ENCODE data around the gene RTN4RL2. TPM values are rescaled to one million over a fixed set of nuclear protein-coding genes. Genes with fewer than 3 reads are reported as not detected.
A peak's percentile ranks its signal among the peaks of the same experiment; 100 is the strongest.

RTN4RL2 gene
- total RNA-seq, 1 donor: 0.36 TPM

DNA sequence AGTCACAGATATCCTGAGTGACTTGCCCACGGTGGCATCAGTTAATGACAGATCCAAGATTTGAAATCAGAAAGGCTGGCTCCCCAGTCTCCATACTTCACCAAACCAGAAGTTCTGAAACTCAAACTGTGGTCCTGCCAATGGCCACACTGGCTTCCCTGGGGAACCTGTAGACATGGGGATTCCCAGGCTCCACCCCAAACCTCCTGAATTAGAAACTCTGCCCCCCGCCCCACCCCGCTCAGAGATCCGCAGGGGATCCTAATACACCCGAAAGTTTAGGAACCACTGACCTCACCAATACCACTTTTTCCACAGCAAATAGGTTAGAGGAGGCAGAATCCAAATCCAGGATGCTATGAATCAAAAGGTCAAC lies 15.3 kb downstream of the RTN4RL2 start:
- H4K20me1 ChIP-seq (ENCODE audit: insufficient read depth, low read length): no peaks in the 10 kb centered on the region
- H3K27me3 ChIP-seq (ENCODE audit: insufficient read depth, low read length): peaks cover 27% of the 10 kb centered on the region
- no peaks in the 10 kb centered on the region for H3K9me3 ChIP-seq (ENCODE audit: low read depth, low read length)
- H3K79me2 ChIP-seq (ENCODE audit: insufficient read depth, low read length): no peaks in the 10 kb centered on the region
- H3K4me3 ChIP-seq (ENCODE audit: insufficient read depth, low read length): no peak overlapping the region
- peak overlapping the region; percentile 75 for H3K4me2 ChIP-seq (ENCODE audit: insufficient read depth, low read length)
- DNase-seq (ENCODE audit: insufficient read length, low spot score, missing footprints): peak; percentile 39
- TF ChIP-seq, protein P1, sequence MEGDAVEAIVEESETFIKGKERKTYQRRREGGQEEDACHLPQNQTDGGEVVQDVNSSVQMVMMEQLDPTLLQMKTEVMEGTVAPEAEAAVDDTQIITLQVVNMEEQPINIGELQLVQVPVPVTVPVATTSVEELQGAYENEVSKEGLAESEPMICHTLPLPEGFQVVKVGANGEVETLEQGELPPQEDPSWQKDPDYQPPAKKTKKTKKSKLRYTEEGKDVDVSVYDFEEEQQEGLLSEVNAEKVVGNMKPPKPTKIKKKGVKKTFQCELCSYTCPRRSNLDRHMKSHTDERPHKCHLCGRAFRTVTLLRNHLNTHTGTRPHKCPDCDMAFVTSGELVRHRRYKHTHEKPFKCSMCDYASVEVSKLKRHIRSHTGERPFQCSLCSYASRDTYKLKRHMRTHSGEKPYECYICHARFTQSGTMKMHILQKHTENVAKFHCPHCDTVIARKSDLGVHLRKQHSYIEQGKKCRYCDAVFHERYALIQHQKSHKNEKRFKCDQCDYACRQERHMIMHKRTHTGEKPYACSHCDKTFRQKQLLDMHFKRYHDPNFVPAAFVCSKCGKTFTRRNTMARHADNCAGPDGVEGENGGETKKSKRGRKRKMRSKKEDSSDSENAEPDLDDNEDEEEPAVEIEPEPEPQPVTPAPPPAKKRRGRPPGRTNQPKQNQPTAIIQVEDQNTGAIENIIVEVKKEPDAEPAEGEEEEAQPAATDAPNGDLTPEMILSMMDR (IDR thresholded peaks at IDR 0.05; ENCODE audit: extremely low read depth, low read depth, low read length): no peak
- H3K27ac ChIP-seq (ENCODE audit: low read depth, low read length): no peak overlapping the region
- H3K4me1 ChIP-seq (ENCODE audit: insufficient read depth, low read length): no peaks in the 10 kb centered on the region
- no peaks in the 10 kb centered on the region for H3K36me3 ChIP-seq (ENCODE audit: insufficient read depth, low read length)
- H2AFZ ChIP-seq (ENCODE audit: low read length): no peak overlapping the region

DNA sequence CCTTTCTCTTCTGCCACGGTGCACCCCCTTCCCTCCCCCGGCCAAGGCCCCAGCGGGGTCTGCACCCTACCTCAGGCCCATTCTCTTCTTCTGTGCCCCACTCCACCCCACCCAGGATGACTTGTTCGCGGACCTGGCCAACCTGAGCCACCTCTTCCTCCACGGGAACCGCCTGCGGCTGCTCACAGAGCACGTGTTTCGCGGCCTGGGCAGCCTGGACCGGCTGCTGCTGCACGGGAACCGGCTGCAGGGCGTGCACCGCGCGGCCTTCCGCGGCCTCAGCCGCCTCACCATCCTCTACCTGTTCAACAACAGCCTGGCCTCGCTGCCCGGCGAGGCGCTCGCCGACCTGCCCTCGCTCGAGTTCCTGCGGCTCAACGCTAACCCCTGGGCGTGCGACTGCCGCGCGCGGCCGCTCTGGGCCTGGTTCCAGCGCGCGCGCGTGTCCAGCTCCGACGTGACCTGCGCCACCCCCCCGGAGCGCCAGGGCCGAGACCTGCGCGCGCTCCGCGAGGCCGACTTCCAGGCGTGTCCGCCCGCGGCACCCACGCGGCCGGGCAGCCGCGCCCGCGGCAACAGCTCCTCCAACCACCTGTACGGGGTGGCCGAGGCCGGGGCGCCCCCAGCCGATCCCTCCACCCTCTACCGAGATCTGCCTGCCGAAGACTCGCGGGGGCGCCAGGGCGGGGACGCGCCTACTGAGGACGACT lies 15.9 kb downstream of the RTN4RL2 start:
- DNase-seq (ENCODE audit: insufficient read length, low spot score, missing footprints): peak; percentile 91
- Histone ChIP-seq H3K27me3 (ENCODE audit: insufficient read depth, low read length) (peaks cover 33% of the 10 kb centered on the region), H3K4me3 (ENCODE audit: insufficient read depth, low read length) (peak overlapping the region; percentile 60), H4K20me1 (ENCODE audit: insufficient read depth, low read length) (no peaks in the 10 kb centered on the region), H3K36me3 (ENCODE audit: insufficient read depth, low read length) (no peaks in the 10 kb centered on the region), H3K79me2 (ENCODE audit: insufficient read depth, low read length) (no peaks in the 10 kb centered on the region), H3K27ac (ENCODE audit: low read depth, low read length) (no peak overlapping the region), H2AFZ (ENCODE audit: low read length) (no peak overlapping the region), H3K4me1 (ENCODE audit: insufficient read depth, low read length) (no peaks in the 10 kb centered on the region), H3K9me3 (ENCODE audit: low read depth, low read length) (no peaks in the 10 kb centered on the region), H3K4me2 (ENCODE audit: insufficient read depth, low read length) (peak overlapping the region; percentile 75)
- TF ChIP-seq, protein P1 (IDR thresholded peaks at IDR 0.05; ENCODE audit: extremely low read depth, low read depth, low read length): no peak

DNA sequence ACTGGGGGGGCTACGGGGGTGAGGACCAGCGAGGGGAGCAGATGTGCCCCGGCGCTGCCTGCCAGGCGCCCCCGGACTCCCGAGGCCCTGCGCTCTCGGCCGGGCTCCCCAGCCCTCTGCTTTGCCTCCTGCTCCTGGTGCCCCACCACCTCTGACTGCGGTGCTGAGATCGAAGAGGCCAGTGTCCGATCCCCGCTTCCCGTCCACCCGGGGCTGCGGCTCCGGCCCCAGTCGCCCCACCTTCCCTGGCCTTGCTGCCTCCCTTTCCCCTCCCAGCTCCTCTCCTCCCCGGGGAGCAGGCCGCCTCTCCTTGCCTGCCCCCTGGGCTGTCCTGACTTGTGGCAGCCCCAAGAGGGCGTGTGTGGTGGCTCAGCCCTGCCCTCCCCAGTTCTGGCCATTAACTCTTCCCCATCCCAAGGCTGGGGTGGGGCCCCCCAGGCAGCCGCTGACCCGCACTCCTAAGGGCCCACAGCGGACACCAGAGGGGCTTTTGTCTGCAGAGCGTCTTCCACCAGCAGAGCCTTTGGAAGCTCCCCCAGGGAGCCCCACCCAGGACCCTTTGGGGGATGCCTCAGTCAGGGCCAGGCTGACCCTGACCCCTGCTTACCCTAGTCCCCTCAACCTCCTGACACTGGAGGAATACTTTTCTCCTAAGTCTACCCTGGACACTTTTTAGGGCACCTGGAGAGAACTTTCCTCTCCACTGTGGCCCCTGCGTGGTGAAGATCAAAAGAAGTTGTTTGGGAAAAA lies 16.6 kb downstream of the RTN4RL2 start:
- Histone ChIP-seq H3K36me3 (ENCODE audit: insufficient read depth, low read length) (no peaks in the 10 kb centered on the region), H3K4me1 (ENCODE audit: insufficient read depth, low read length) (no peaks in the 10 kb centered on the region), H3K4me2 (ENCODE audit: insufficient read depth, low read length) (peak overlapping the region; percentile 75), H3K4me3 (ENCODE audit: insufficient read depth, low read length) (peak overlapping the region; percentile 60), H3K79me2 (ENCODE audit: insufficient read depth, low read length) (no peaks in the 10 kb centered on the region), H2AFZ (ENCODE audit: low read length) (no peak overlapping the region), H3K27ac (ENCODE audit: low read depth, low read length) (no peak overlapping the region), H3K27me3 (ENCODE audit: insufficient read depth, low read length) (peaks cover 38% of the 10 kb centered on the region), H4K20me1 (ENCODE audit: insufficient read depth, low read length) (no peaks in the 10 kb centered on the region), H3K9me3 (ENCODE audit: low read depth, low read length) (no peaks in the 10 kb centered on the region)
- DNase-seq (ENCODE audit: insufficient read length, low spot score, missing footprints): peak; percentile 96
- TF ChIP-seq, protein P1 (IDR thresholded peaks at IDR 0.05; ENCODE audit: extremely low read depth, low read depth, low read length): no peak

DNA sequence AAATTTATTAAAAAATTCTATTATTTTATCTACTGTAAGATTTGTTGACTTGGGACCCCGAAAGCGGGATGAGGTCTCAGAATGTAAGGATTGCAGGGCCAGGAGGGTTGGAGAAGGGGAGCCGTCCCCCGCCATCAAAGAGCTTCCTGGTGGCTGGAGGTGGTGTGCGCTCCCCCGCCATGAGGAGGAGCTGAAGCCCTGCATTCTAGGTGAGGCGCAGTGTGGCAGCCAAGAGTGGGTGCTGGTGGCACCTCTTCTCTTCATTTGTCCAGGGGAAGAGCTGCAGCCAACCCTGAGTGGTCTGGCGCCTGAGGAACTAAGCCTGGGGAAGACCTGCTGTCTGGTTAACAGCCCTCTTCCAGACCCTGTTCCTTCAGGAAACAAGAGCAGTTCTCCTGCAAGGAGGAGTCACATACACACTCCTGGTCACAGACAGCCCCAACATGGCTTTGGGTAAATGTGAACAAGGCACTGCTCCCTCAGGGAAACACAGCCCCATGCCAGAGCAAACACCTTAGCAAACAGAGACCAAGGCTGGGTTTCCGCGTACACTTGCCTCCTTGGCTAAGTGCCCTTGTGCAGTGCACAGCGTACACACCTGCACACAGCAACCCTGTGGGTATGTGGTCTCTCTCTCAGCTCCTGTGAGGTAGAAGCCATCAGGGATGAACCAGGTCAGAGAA lies 17.3 kb downstream of the RTN4RL2 start:
- Histone ChIP-seq H3K4me3 (ENCODE audit: insufficient read depth, low read length) (no peak overlapping the region), H3K4me2 (ENCODE audit: insufficient read depth, low read length) (no peak overlapping the region), H3K36me3 (ENCODE audit: insufficient read depth, low read length) (no peaks in the 10 kb centered on the region), H3K27ac (ENCODE audit: low read depth, low read length) (no peak overlapping the region), H2AFZ (ENCODE audit: low read length) (no peak overlapping the region), H3K27me3 (ENCODE audit: insufficient read depth, low read length) (peaks cover 45% of the 10 kb centered on the region), H3K79me2 (ENCODE audit: insufficient read depth, low read length) (no peaks in the 10 kb centered on the region), H3K9me3 (ENCODE audit: low read depth, low read length) (no peaks in the 10 kb centered on the region), H3K4me1 (ENCODE audit: insufficient read depth, low read length) (no peaks in the 10 kb centered on the region), H4K20me1 (ENCODE audit: insufficient read depth, low read length) (no peaks in the 10 kb centered on the region)
- DNase-seq (ENCODE audit: insufficient read length, low spot score, missing footprints): peak; percentile 87
- TF ChIP-seq, protein P1 (IDR thresholded peaks at IDR 0.05; ENCODE audit: extremely low read depth, low read depth, low read length): no peak
